Stimulated activated CD8-positive, alpha-beta memory T cell treated with anti-CD3 and anti-CD28 coated beads, Interleukin-4, amount 100 ng/mL, for 48 hours (primary cell): ENCODE results near the gene SS18.
"Not testable (repeated sequence)": the region's sequence is repeated elsewhere in the genome, so short reads cannot be mapped to it uniquely, and the experiment has no call there.

Experiments used
- DNase-seq: peaks from one replicate; pipeline ENCODE4 v3.0.0-alpha.2; 2020

The SS18 gene, protein sequence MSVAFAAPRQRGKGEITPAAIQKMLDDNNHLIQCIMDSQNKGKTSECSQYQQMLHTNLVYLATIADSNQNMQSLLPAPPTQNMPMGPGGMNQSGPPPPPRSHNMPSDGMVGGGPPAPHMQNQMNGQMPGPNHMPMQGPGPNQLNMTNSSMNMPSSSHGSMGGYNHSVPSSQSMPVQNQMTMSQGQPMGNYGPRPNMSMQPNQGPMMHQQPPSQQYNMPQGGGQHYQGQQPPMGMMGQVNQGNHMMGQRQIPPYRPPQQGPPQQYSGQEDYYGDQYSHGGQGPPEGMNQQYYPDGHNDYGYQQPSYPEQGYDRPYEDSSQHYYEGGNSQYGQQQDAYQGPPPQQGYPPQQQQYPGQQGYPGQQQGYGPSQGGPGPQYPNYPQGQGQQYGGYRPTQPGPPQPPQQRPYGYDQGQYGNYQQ

DNA sequence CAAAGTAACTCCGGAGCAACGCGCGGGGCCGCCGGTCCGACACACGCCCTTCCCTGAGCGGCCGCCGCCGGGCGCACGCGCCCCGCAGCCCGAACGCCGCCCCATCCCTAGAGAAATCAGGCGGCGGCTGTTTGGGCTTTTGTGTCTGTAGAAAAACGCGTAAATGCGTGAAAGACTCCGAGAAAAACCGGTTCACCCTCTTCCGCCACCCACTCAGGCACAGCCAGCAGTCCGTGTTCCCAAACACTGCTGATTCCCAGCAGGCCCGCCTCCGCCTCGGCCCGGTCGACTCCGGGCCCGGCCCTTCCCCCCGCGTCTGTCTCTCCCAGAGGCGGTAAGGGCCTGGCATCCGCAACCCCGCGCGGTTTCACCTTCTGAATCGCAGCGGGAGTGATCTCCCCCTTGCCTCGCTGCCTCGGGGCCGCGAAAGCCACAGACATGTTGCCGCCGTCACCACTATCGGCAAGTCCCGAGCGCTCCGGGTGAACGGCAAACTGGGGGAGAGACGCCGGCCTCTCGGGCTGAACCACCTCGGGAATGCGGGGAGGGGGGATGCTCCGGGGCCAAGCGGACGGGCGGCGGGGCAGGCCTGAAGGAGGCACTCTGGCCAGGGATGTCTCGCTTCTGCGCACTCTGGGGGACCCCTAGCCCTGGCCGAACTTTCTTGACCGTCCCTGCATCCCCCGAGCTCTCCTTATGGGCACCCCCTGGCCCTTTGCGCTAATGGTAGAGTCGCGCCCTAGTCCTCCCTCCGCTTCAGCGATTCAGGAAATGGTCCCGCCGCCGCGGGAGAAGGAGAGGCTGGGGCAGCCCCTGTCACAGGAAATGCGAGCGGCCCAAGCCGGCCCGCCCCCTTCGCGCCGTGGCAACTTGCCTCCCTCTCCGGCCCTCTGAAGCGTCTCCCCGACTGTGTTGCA is at the start of gene SS18:
TSS of gene SS18 (minus strand) at position 484 of the 917 bp plus-strand sequence. CDS start at position 440, 44 bp downstream.
- DNase-seq, result peak; percentile 93

DNA sequence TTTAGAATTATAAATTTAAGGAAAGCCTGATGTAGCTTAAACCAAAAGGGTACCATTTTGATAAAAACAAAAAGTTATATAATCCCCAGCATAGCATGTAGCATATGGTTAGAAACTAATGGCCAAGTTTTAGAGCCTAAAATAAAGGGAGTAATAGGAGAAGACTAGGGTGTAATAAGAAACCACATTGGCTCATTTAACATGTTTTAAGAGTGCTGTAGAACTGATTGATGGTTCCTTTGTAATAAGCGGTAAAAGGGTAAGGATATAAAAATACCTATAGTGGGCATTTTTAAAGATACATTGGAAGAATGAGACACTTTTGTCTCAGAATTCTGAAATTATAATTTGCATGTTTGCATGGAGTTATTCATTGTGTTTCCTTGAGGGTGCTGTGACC is 45.1 kb upstream of the SS18 start:
- DNase-seq, result no peak

DNA sequence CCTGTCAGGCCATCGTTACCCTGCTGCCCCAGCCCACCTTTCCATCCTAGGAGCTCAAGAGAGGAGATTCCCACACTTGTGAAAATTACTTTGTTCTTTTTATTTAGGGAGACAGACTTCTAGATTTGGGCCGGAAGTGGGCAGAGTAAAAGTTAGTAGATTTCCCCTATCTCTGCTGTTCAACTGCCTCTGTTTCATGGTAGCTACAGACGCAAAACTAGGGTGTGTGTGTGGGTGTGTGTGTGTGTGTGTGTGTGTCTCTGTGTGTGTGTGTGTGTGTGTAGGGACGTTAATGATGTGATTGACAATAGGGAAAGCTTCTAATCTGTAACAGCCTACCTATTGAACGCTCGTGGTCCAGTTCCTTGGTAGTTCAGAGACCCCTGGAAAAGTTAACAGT is 43.7 kb upstream of the SS18 start:
- DNase-seq, result no peak

DNA sequence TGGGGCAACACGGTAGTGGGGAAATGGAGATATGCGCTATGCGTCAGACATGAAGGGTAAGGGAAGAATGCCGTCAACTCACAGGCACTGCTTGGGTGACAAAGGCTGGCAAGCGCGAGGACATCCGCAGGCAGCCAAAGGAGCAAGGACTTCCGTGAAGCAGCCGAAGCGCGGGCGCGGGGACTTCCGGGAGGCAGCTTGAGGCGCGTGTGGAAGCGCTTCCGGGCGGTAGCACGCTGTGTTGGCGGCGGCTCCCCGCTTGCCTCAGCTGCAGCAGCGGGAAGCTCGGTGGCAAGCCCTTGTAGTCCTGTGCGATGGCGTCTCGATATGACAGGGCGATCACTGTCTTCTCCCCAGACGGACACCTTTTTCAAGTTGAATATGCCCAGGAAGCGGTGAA is 43.2 kb upstream of the SS18 start, which contains the start of gene PSMA8:
TSS of gene PSMA8 (plus strand) at position 218 of the 400 bp plus-strand sequence. CDS start at position 315, 97 bp downstream.
- peak; percentile 47 for DNase-seq

DNA sequence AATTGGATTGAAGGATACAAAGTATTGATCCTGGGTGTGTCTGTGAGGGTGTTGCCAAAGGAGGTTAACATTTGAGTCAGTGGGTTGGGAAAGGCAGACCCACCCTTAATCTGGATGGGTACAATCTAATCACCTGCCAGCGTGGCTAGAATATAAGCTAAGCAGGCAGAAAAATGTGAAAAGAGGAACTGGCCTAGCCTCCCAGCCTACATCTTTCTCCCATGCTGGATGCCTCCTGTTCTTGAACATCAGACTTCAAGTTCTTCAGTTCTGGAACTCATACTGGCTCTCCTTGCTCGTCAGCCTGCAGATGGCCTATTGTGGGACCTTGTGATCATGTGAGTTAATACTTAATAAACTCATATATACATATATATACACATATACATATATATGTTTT is 37.8 kb upstream of the SS18 start:
- DNase-seq, result not testable (repeated sequence)

DNA sequence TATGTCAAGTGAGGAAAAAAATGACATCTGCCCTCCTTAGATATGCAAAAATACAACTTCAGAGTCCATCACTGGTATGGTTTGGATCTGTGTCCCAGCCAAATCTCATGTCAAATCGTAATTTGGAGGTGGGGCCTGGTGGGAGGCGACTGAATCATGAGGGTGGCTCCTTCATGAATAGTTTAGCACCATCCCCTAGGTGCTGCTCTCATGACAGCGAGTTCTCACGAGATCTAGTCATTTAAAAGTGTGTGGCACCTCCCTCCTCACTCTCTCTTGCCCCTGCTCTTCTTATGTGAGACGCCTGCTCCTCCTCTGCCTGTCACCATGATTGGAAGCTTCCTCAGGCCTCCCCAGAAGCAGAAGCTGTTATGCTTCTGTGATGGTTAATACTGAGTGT is 37.4 kb upstream of the SS18 start:
- DNase-seq, result no peak

DNA sequence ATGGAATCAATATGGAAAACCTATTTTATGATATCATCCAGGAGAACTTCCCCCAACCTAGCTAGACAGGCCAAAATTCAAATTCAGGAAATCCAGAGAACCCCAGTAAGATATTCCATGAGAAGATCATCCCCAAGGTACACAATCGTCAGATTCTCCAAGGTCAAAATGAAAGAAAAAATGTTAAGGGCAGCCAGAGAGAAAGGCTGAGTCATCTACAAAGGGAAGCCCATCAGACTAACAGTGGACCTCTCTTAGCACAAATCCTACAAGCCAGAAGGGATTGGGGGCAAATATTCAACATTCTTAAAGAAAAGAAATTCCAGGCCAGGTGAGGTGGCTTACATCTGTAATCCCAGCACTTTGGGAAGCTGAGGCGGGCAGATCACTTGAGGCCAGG is 31.6 kb upstream of the SS18 start:
- DNase-seq, result not testable (repeated sequence)

DNA sequence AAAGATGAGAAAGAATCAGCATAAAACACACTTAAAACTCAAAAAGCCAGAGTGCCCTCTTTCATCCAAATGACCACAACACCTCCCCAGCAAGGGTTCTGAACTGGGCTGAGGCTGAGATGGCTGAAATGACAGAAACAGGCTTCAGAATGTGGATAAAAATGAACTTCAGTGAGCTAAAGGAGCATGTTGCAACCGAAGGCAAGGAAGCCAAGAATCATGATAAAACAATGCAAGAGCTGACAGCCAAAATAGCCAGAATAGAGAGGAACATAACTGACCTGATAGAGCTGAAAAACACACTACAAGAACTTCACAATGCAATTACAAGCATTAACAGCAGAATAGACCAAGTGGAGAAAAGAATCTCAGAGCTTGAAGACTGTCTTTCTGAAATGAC is 31.1 kb upstream of the SS18 start:
- no peak for DNase-seq

DNA sequence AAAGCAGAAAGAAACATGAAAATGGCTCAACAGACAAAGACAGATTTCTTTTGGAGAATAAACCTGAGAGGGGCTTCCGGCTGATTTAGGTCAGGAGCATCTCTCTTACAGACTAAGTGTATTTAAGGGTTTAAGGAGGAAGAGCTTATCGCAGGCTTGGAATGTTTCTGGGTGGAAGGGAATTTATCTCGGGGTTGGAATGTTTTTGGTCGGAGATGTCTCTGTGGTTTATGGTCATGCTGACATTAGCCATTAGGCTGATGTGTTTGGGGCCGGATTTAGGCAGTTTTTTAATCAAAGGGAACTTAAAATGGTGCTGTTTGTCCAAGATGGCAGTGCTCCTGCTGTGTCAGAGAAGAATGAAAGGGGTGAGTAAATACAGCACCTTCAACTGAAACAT is 28.8 kb upstream of the SS18 start:
- DNase-seq, result no peak

DNA sequence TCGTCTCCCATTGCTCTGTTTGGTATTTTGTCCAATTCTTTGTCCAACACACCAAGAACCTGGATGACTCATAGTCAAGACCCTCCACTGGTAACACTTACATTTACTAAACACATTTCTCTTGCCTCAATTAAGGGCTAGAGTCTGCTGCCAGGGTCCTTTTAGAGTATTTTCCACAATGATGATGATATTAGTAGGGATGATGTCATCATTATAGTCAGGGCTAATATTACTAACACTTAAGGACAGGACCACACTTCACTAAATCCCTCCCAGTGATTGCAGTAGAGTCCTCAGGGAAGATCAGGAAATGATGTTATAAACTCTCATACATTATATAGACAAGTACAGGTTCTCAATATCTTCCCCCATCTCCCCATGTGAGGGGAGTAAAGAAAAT is 13.6 kb upstream of the SS18 start:
- no peak for DNase-seq

DNA sequence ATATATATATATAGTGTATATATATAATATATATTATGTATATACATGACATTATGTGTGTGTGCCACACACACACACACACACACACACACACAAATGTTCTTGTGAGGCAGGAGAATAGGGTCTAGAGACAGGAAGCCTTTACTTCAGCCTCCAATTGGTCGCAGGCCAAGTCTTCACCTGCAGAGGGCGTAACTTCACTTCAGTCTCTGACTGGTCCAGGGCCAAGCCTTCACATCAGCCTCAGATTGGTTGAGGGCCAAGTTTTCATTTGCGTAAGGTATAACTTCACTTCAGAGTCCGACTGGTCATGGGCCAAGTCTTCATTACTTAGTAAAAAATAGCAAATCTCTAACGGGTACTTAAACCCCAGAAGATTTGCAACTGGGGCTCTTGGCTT is 13.2 kb upstream of the SS18 start:
- peak; percentile 71 for DNase-seq

DNA sequence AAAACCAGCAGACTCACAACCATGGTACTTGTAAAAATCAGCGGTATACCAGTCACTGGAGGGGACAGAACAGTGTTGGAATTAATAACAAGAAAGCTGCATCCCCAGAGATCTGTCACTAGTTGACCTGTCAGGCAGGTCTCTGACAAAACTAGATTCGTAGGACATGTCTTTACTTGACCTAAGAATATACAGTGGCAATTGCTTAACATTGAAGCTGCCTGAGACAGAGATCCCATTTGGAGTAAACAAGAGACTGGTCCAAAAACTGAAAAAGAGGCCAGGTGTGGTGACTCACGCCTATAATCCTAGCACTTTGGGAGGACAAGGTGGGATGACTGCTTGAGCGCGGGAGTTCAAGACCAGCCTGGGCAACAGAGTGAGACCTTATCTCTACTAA is 7.2 kb upstream of the SS18 start:
- no peak for DNase-seq

DNA sequence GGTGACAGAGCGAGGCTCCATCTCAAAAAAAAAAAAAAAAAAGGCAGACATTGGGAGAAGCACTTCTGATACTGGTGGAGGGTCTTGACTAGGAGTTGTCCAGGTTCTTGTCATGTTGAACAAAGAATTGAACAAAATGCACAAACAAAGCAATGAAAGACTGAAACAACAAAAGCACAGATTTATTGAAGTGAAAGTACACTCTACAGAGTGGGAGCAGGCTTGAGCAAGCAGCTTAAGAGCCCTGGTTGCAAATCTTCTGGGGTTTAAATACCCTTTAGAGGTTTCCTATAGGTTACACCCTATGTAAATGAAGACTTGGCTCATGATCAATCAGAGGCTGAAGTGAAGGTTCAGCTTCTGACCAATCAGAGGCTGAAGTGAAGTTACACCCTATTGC is 6.4 kb upstream of the SS18 start:
- no peak for DNase-seq

DNA sequence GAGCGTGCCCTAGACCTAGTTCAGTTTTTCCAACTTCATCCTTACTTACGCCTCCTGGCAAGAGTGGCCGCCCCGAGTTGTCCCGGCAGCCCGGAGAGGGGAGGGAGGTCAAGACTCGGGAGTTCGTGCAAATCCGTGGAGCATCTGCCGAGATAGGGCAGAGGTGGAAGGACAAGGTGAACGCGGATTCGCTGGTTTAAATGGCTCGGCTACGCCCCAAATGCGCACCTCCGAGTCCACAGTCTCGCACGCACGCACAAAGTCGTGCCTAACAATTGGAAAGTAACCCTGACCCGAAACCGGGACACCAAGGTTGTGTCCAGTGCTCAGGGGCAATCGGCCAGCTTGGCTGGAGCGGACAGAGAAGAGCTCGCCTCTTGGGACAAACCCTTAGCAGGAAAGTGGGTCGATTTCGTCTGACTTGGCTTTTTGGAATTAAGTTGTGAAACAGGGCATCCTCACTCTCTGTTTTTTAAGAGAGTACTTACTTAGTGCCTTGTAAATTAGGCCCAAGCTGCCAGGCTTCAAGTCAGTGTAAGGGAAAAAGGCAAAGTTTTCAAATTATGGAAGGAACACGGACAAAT is 726 bp upstream of the SS18 start:
- DNase-seq, result no peak

DNA sequence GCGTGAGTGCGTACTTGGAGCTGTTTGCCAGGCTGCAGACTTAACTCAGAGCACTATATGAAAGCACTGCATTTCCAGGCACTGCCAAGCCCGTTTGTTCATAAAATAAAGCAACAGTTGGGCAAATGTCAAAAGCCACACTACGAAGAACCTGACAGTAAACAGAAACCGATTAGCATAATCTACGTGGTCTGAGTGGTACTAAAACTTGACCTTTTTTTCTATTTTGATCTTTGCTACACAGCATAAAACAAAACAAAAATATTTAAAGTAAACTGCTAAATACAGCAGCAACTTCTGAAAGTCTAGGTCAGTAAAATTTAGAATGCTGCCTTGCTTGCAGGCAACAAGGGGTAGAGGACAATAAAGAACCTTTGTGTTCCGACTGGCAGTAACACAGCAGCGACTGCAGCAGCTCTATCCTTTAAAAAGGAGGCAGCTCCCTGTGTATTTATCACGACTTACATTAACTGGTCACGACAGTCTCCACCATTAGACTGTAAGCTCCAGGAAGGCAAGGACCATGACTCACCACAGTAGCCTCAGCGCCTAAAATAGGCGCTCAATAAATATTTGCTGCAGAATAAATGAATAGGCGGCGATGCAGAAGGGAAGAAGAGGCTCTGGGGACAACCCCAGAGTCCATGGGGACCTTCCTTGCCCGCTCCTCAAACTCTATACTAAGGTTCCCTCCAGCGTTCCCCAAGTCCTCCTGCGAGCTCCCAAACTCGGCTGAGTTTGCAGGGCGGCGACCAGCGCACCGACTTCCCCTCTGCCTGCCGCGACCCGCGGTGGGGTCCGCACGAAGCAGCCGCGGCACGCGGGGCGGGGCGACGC is 902 bp downstream of the SS18 start:
- peak; percentile 26 for DNase-seq

DNA sequence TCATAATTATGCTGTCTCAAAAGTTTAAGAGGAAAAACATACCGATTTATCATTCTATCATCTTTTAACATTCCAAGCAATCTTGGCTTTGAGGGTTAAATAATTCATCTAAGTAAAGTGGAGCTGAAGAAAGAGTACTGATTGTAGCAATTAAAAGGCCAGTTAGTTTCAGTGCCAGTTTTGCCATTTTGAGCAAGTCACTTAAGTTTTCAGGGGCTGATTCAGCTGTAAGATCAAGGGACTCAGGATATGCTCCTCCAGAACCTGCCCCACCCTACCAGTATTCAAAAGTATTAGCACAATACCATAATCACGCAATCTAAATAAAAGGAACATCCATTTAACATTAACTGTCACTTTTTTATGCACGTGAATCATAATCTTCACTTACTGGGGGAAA is 1.9 kb downstream of the SS18 start:
- DNase-seq, result no peak

DNA sequence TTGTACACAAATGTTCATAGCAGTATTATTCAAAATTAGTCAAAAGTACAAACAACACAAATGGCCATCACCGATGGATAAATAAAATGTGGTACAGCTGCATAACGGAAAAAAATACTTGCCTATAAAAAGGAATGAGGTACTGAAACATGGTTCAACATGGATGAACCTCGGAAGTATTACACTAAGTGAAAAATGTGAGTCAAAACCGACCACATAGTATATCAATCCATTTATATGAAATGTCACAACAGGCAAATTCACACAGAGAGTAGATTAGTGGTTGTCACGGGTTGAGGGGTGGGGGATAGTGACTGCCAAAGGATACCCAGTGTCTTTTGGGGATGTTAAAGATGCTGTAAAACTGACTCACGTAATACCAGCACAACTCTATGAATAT is 3.5 kb downstream of the SS18 start:
- no peak for DNase-seq

DNA sequence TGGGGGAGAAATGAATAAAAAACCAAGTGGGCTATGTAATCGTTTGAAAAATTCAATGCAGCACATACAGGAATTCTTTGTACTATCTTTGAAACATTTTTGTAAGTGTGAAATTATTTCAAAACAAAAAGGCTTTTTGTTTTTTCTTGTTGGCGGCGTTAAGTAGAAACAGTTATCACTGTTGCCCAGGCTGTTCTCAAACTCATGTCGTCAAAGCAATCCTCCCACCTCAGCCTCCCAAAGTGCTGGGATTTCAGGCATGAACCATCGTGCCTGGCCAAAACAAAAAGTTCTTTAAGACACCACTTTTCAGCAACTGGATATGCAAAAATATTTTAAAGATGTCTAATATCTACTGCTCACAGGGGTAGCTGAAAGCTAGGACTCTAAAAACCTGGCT is 5.4 kb downstream of the SS18 start:
- DNase-seq, result no peak

DNA sequence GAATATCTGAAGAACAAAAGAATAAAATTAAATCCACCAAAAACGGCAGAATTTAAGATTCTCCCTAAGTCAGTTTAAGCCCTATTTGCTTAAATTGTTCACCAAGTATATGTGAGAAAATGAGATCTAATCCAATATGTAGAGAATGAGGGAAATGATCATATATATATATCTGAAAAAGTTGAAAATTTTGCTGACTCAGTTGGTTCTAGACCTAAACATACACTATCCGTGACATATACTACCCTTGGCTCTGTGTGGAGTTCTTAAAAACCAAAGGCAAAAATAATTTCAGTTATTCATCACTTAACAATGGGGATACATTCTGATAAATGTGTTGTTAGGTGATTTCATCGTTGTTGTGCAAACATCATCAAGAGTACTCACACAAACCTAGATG is 7.3 kb downstream of the SS18 start:
- DNase-seq, result no peak

DNA sequence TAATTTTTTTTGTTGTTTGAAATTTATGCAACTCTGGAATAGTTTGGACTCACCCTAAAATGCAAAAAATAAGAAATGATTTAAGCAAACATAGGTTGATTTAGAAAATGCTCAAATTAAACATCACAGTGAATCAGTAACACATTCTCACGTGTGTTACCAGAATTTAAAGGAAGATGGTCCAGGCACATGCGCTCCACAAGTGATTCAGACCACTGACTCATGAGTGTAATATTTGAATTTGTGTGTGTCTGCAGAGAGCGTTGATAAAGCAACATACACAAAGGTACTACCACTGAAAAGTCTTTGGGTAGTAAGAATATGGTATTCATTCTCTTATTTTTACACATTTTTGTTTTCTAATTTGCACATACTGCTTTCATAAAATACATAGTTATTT is 7.9 kb downstream of the SS18 start:
- no peak for DNase-seq

DNA sequence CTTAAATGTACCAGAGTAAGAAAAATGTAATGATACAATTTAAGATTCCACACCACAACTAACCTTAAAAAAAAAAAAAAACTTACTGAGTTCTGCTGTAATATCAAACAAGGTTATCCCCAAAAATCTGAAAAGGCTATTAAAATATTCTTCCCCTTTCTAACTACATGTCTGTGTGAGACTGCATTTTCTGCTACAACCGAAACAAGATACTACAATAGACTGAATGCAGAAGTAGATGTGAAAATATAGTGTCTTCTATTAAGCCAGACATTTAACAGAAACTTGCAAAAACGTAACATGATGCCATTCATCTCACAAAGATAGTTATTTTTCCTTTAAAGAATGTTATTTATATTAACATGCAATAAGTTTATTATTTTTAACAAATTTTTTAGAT is 16.2 kb downstream of the SS18 start:
- no peak for DNase-seq

DNA sequence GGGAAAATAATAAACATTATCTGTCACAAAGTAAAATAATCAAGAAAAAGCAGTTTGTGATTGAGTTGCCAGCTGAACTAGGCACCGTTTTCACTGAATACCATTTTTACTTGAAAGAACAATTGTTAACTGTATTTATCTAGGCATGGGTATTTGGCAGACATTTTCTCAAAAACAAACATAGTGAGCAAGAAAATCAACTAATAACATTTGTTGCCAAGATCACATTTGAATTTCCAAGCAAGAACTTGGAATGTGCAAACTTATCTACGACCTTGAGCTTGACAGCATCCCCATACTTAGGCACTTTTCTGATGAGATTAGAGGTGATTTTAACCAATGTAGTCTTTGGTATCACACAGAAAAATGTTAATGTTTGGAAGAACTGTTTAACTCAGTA is 16.7 kb downstream of the SS18 start:
- no peak for DNase-seq

DNA sequence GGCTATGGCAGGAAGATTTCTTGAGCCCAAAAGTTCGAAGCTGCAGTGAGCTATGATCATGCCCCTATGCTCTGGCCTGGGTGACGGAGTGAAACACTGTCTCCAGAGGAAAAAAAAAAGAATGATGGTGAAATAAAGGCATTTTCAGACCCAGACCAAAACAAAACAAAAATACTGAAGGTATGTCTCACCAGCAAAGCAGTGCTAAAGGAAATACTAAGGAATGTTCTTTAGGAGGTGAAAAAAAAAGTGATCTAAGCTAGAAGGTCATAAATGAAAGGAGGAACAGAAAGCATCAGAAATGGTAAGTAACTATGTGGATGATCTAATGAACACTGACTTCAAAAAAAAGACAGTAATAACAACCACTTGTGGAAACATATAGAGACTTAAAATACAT is 18.7 kb downstream of the SS18 start:
- no peak for DNase-seq
